ENCODE data around the gene CDCA5.
A peak's percentile ranks its signal among the peaks of the same experiment; 100 is the strongest.

Gene CDCA5

DNA sequence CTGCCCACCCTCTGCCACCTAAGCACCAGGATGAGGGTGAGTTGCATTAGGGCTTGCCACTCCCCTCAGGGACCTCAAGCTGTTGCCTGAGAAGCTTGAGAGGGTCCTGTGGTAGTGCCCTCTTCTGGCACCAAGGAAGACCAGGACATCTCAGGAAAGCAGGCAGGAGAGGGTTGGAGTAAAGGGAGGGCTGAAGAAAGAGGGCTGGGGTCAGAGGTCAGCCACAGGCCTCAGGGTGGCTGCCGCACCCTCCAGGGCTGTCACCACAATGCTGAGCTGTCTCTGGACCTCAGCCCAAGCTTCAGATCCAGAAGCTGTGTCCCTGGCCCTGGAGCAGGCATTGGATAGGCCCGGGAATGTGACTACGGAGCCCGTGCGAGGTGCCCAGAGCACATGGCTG is 38.8 kb downstream of the CDCA5 start:
- no peak for DNase-seq (ENCODE audit: low read depth in 2 of 2)
- TF ChIP-seq, protein P1, sequence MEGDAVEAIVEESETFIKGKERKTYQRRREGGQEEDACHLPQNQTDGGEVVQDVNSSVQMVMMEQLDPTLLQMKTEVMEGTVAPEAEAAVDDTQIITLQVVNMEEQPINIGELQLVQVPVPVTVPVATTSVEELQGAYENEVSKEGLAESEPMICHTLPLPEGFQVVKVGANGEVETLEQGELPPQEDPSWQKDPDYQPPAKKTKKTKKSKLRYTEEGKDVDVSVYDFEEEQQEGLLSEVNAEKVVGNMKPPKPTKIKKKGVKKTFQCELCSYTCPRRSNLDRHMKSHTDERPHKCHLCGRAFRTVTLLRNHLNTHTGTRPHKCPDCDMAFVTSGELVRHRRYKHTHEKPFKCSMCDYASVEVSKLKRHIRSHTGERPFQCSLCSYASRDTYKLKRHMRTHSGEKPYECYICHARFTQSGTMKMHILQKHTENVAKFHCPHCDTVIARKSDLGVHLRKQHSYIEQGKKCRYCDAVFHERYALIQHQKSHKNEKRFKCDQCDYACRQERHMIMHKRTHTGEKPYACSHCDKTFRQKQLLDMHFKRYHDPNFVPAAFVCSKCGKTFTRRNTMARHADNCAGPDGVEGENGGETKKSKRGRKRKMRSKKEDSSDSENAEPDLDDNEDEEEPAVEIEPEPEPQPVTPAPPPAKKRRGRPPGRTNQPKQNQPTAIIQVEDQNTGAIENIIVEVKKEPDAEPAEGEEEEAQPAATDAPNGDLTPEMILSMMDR (IDR thresholded peaks at IDR 0.05; ENCODE audit: low read depth, low read length): no peak
- no peak overlapping the region for H3K4me3 ChIP-seq (replicated peaks in 1 of 2; ENCODE audit: low read depth in 2 of 2, low read length in 2 of 2)

DNA sequence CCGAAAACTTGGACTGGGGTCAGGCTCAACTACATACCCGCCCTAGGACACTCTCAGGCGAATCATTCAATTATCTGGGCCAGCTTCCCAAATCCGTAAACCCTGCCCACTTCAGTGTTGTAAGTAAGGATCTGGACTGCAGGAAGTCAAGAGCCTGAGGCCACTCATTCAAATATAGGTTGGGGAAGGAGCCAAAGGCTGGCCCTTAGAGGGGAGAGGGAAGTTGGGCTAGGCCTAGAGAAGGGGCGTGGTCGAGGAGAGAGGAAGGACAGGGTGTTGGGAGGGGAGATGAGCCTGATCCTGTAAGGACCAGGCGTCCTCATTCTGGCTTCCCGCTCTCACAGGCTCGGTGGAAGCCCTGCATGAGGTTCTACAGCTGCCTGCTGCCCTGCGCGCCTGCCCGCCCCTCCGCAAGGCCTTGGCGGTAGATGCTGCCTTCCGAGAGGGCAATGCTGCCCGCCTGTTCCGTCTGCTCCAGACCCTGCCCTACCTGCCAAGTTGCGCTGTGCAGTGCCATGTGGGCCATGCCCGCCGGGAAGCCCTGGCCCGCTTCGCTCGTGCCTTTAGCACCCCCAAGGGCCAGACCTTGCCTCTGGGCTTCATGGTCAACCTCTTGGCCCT is 39.8 kb downstream of the CDCA5 start:
- DNase-seq (ENCODE audit: low read depth in 2 of 2): peak; percentile 46 to 51
- H3K4me3 ChIP-seq (replicated peaks in 1 of 2; ENCODE audit: low read depth in 2 of 2, low read length in 2 of 2): no peak overlapping the region
- TF ChIP-seq, protein P1 (IDR thresholded peaks at IDR 0.05; ENCODE audit: low read depth, low read length): no peak

DNA sequence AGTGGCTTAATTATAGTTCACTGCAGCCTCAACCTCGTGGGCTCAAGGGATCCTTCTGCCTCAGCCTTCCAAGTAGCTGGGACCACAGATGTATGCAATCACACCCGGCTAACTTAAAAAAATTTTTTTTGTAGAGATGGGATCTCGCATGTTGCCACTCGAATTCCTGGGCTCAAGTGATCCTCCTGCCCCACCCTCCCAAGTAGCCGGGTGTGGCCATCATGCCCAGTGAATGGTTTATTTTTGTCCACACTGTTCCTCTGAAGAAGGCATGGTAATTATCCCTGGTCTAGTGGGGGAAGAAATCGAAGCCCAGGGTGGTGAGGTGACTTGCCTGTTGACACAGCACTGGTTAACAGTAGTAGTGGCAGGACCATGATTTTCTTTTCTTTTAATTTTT is 40.9 kb downstream of the CDCA5 start:
- TF ChIP-seq, protein P1 (IDR thresholded peaks at IDR 0.05; ENCODE audit: low read depth, low read length): no peak
- no peak for DNase-seq (ENCODE audit: low read depth in 2 of 2)
- no peak overlapping the region for H3K4me3 ChIP-seq (replicated peaks in 1 of 2; ENCODE audit: low read depth in 2 of 2, low read length in 2 of 2)

DNA sequence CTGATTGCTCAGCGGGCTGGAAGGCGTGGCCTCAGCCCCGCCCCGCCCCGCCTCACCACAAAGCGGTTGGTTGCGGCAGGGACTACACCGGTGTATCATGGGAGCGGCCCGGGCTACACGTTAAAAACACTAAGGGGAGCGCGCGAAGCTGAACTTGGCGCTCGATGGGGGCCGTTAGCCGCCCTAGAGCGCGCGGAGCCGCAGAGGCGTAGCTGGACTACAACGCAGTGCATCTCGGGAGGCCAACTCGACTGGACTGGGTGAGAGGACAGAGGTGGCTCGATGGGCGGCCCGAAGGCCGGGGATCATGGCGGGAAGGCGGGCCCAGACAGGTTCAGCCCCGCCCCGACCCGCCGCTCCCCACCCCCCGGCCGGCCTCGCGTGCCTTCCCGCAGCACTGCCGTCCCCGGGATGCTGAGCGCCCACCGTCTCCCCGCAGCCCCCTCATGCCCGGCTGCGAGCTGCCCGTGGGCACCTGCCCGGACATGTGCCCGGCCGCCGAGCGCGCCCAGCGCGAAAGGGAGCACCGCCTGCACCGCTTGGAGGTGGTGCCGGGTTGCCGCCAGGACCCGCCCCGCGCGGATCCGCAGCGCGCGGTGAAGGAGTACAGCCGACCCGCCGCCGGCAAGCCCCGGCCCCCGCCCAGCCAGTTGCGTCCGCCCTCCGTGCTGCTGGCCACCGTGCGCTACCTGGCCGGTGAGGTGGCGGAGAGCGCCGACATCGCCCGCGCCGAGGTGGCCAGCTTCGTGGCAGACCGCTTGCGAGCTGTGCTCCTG is 42.8 kb downstream of the CDCA5 start, which contains the start of gene SAC3D1:
SAC3D1 (plus strand) TSS at position 364 of the 776 bp plus-strand sequence; CDS start at position 447, 83 bp downstream.
- DNase-seq (ENCODE audit: low read depth in 2 of 2): peak; percentile 92 to 95
- peak within 1 kb of the TSS; percentile 63 to 70 for H3K4me3 ChIP-seq (replicated peaks in 1 of 2; ENCODE audit: low read depth in 2 of 2, low read length in 2 of 2)
- TF ChIP-seq, protein P1 (IDR thresholded peaks at IDR 0.05; ENCODE audit: low read depth, low read length): no peak

DNA sequence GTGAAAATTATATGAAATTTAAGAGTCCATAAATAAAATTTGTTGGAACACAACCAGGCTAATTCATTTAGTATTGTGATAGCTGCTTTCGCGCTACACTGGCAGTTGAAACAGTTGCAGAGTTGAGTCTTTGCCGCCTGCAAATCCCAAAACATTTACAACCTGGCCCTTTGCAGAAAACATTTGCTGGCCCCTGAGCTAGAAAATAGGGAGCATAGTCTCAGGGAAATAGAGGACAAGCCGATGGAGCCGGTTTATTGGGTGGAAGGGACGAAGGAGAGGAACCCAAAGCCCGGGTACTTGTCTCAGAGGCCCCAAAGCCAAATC is 43.4 kb downstream of the CDCA5 start:
- DNase-seq (ENCODE audit: low read depth in 2 of 2): no peak
- H3K4me3 ChIP-seq (replicated peaks in 1 of 2; ENCODE audit: low read depth in 2 of 2, low read length in 2 of 2): peak overlapping the region; percentile 63 to 70
- TF ChIP-seq, protein P1 (IDR thresholded peaks at IDR 0.05; ENCODE audit: low read depth, low read length): no peak

DNA sequence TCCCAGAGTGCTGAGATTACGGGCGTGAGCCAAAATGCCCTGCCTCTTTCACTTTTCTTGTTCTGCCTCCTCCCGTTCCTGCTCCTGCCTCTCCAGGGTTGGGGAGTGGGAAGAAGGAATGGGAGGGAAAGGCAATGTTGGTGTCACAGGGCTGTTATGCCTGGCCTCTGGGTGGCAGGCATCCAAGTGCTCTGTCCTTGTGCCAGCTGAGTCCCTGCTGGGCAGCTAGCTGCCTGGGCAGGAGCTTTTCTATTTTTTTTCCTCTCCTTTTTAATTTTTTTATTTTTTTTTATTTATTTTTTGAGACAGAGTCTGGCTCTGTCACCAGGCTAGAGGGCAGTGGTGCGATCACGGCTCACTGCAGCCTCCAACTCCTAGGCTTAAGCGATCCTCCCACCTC is 46.9 kb downstream of the CDCA5 start:
- TF ChIP-seq, protein P1 (IDR thresholded peaks at IDR 0.05; ENCODE audit: low read depth, low read length): no peak
- DNase-seq (ENCODE audit: low read depth in 2 of 2): peak in 1 of 2 donors; percentile 16
- no peak overlapping the region for H3K4me3 ChIP-seq (replicated peaks in 1 of 2; ENCODE audit: low read depth in 2 of 2, low read length in 2 of 2)
